Neural crest cell (in vitro differentiated cells): ENCODE data around the gene GKN2. TPM values are rescaled to one million over a fixed set of nuclear protein-coding genes. Genes with fewer than 3 reads are reported as not detected.

ENCODE experiments used
- DNase-seq: peaks from one replicate; pipeline ENCODE4 v3.0.0; 2021; ENCODE audit warnings: low read depth, mixed read lengths, low spot score
- H3K27ac Mint-ChIP-seq: one replicate; pipeline ENCODE4 v1.8.0; 2021; ENCODE audit warnings: mild to moderate bottlenecking, mixed read lengths; ENCODE audit not compliant: unreplicated experiment
- H3K27me3 Mint-ChIP-seq: 2 replicates; pipeline ENCODE4 v1.8.0; 2021; ENCODE audit warnings: low read depth, mild to moderate bottlenecking, mixed read lengths
- H3K36me3 Mint-ChIP-seq: 2 replicates; pipeline ENCODE4 v1.8.0; 2021; ENCODE audit warnings: low read depth, mild to moderate bottlenecking, mixed read lengths
- H3K4me1 Mint-ChIP-seq: 2 replicates; pipeline ENCODE4 v1.8.0; 2021; ENCODE audit warnings: mixed read lengths
- H3K4me3 Mint-ChIP-seq: one replicate; pipeline ENCODE4 v1.8.0; 2021; ENCODE audit warnings: mild to moderate bottlenecking, mixed read lengths
- H3K9me3 Mint-ChIP-seq: 2 replicates; pipeline ENCODE4 v1.8.0; 2021; ENCODE audit warnings: mixed read lengths
- total RNA-seq: library from RNA; stranded (reverse); gene quantifications from 2 replicates; pipeline ENCODE4 v1.2.1, GENCODE V29; 2021
- TF ChIP-seq, protein P1 (sequence below): fragments of 200-600 bp; sonication (generic); conservative IDR thresholded peaks from 2 replicates; pipeline ENCODE4 v1.5.0; 2021; ENCODE audit warnings: antibody characterized with exemption, mild to moderate bottlenecking

Gene GKN2
- total RNA-seq, 1 donor from 2014 or later = not detected

DNA sequence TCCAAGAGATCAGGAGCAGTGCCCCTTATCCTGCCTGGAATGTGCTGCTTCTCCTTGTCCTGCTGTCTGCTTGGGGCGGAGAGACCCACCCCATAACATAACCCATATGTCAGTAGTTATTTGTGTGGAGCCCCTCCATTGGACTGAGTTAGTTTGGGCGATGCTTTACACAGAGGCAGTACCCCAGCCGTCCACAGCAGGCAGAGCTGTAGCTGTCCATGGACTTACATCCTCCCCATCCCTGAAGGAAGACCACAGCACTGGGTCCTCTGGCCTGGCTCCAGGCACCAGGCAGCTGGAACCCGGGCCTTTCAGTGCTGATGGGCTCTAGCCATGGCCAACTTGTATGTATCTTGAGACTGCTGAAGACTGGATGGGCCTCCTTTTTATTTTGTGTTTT, 20.3 kb downstream of the GKN2 start:
- TF ChIP-seq, protein P1, sequence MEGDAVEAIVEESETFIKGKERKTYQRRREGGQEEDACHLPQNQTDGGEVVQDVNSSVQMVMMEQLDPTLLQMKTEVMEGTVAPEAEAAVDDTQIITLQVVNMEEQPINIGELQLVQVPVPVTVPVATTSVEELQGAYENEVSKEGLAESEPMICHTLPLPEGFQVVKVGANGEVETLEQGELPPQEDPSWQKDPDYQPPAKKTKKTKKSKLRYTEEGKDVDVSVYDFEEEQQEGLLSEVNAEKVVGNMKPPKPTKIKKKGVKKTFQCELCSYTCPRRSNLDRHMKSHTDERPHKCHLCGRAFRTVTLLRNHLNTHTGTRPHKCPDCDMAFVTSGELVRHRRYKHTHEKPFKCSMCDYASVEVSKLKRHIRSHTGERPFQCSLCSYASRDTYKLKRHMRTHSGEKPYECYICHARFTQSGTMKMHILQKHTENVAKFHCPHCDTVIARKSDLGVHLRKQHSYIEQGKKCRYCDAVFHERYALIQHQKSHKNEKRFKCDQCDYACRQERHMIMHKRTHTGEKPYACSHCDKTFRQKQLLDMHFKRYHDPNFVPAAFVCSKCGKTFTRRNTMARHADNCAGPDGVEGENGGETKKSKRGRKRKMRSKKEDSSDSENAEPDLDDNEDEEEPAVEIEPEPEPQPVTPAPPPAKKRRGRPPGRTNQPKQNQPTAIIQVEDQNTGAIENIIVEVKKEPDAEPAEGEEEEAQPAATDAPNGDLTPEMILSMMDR = no peak
- no peaks in the 10 kb centered on the region for H3K4me1 Mint-ChIP-seq
- no peak overlapping the region for H3K4me3 Mint-ChIP-seq
- H3K9me3 Mint-ChIP-seq = no peaks in the 10 kb centered on the region
- DNase-seq = no peak
- peaks cover 25% of the 10 kb centered on the region for H3K27me3 Mint-ChIP-seq
- no peak overlapping the region for H3K27ac Mint-ChIP-seq
- H3K36me3 Mint-ChIP-seq = no peaks in the 10 kb centered on the region

- Mint-ChIP-seq H3K36me3 (no peaks in the 10 kb centered on the region), H3K4me1 (no peaks in the 10 kb centered on the region), H3K27ac (no peak overlapping the region), H3K9me3 (no peaks in the 10 kb centered on the region), H3K27me3 (peaks cover 24% of the 10 kb centered on the region), H3K4me3 (no peak overlapping the region)
- no peak for DNase-seq
- TF ChIP-seq, protein P1 = no peak
Measured at GRCh38 chr2:68931799-68932198, 20.9 kb downstream of the GKN2 start.

GRCh38 chr2:68931149-68931711, 21.5 kb downstream of the GKN2 start:
- Mint-ChIP-seq H3K27me3 (peaks cover 27% of the 10 kb centered on the region), H3K4me3 (no peak overlapping the region), H3K27ac (no peak overlapping the region), H3K4me1 (no peaks in the 10 kb centered on the region), H3K36me3 (no peaks in the 10 kb centered on the region), H3K9me3 (no peaks in the 10 kb centered on the region)
- no peak for DNase-seq
- TF ChIP-seq, protein P1 = no peak

GRCh38 chr2:68926796-68927195, 25.9 kb downstream of the GKN2 start:
- no peak for DNase-seq
- no peaks in the 10 kb centered on the region for H3K36me3 Mint-ChIP-seq
- TF ChIP-seq, protein P1 = no peak
- H3K4me1 Mint-ChIP-seq = no peaks in the 10 kb centered on the region
- H3K4me3 Mint-ChIP-seq = no peak overlapping the region
- H3K9me3 Mint-ChIP-seq = no peaks in the 10 kb centered on the region
- H3K27me3 Mint-ChIP-seq = peaks cover 32% of the 10 kb centered on the region
- H3K27ac Mint-ChIP-seq = no peak overlapping the region

DNA sequence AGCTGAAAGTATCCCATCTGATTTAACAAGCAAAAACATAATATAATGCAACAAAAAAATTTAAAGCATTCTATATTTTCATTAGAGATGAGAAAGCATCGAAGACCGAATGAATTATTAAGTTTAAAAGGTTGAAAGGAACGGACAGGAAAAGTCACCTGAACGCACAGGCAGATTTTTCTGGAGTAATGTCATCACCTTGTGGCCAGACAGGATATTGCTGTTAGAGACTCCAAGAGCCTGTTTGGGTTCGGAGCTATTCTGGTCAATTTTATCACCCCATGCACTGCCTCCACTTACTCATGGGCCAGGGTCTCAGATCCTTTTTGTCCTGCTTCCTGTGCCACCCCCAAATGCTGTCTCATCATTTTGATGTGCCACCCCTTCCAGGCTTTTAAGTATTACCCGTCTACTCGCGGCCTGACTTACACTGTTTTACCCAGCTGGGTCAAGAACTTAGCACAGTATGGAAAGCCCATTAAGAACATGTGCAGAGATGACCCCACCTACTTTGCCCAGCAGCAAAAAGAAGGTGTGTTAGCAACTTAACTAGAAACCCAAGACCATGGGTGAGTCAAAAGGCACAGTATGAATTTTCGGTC, 27.3 kb downstream of the GKN2 start:
- Mint-ChIP-seq H3K9me3 (no peaks in the 10 kb centered on the region), H3K36me3 (no peaks in the 10 kb centered on the region), H3K4me3 (no peak overlapping the region), H3K27me3 (peaks cover 27% of the 10 kb centered on the region), H3K27ac (no peak overlapping the region), H3K4me1 (no peaks in the 10 kb centered on the region)
- TF ChIP-seq, protein P1 = peak; percentile 88
- DNase-seq = peak; percentile 45
